Activated CD8-positive, alpha-beta memory T cell treated with anti-CD3 and anti-CD28 coated beads, Interleukin-2, amount 50 U/mL, for 1 hour (primary cell): Measurements from ENCODE around the gene UCMA.

ENCODE experiments used
- DNase-seq: peaks from one replicate; pipeline ENCODE4 v3.0.0-alpha.2; 2020; ENCODE audit errors: extremely low read depth

Gene UCMA

GRCh38 chr10:13187135-13187534 lies 47.0 kb downstream of the UCMA start:
- no peak for DNase-seq

- no peak for DNase-seq
These were observed 49.3 kb downstream of the UCMA start for GRCh38 chr10:13184730-13185514.

GRCh38 chr10:13184276-13184675 lies 49.9 kb downstream of the UCMA start:
- no peak for DNase-seq

- no peak for DNase-seq
These were observed 50.5 kb downstream of the UCMA start for GRCh38 chr10:13183625-13184024.

- no peak for DNase-seq
These were observed 51.8 kb downstream of the UCMA start for GRCh38 chr10:13182424-13182823.

GRCh38 chr10:13180788-13181187 lies 53.4 kb downstream of the UCMA start:
- DNase-seq = no peak

- no peak for DNase-seq
These were observed 60.6 kb downstream of the UCMA start for GRCh38 chr10:13173616-13174015.
